MM.1S (cell line): ENCODE data around the gene SNTB2.

Source experiments
- CTCF ChIP-seq: fragments of 300-600 bp; sonication (generic); IDR thresholded peaks from 2 replicates; pipeline ENCODE4 v1.5.1; 2016; ENCODE audit warnings: antibody characterized with exemption, low read length, mixed read lengths
- EZH2 ChIP-seq: fragments of 300-600 bp; sonication (generic); optimal IDR thresholded peaks from 2 replicates; pipeline ENCODE3; 2017; ENCODE audit warnings: low read depth, mild to moderate bottlenecking, antibody characterized with exemption, low read length, mixed read lengths

GRCh38 chr16:69197573-69197972 lies 10.6 kb downstream of the SNTB2 start:
- TF ChIP-seq CTCF (no peak), EZH2 (no peak)
